GM18909 (cell line): ENCODE data around the gene HIPK4.
"Not testable (repeated sequence)": the region's sequence is repeated elsewhere in the genome, so short reads cannot be mapped to it uniquely, and the experiment has no call there.

Experiments
- ATAC-seq: cut with Tn5 transposase; IDR thresholded peaks from one replicate; pipeline ENCODE4 v1.9.1; 2021; ENCODE audit warnings: mild to moderate bottlenecking; ENCODE audit not compliant: unreplicated experiment, poor library complexity

Gene HIPK4

GRCh38 chr19:40394816-40395210, 4.8 kb upstream of the HIPK4 start:
- no peak for ATAC-seq

GRCh38 chr19:40393894-40394815, 4.2 kb upstream of the HIPK4 start:
- no peak for ATAC-seq

GRCh38 chr19:40392894-40393517, 3.0 kb upstream of the HIPK4 start:
- no peak for ATAC-seq

GRCh38 chr19:40392123-40392522, 2.1 kb upstream of the HIPK4 start:
- no peak for ATAC-seq

DNA sequence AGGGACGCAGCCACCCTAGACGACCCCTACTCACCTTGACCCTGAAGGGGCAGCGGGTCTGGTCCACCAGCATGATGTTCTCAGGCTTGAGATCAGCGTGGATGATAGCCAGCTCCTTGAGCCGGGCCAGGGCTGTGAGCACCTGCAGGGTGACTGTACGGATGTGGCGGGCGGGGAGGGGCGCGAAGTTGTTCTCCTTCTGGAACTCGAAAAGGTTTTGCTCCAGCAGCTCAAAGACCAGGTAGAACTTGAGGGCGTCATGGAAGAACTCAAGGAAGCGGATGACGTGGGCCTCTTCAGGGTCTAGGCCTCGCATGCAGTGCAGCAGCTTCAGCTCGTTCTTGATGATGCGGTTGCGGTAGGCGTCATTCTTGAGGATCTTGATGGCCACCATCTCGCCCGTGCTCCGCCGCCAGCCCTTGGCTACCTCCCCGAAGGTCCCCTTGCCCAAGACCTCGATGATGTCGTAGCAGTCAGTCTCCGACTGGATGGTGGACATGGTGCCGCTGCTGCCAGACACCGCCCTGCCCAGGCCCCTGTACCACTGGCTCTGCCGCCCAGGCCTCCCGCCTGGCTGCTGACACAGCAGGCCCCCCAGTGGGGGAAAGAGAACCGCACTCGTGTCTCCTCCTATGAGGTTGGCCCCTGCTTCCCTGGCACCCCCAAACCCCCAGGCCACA, 437 bp downstream of the HIPK4 start:
- ATAC-seq: no peak

GRCh38 chr19:40388481-40388880, 1.5 kb downstream of the HIPK4 start:
- ATAC-seq: no peak

DNA sequence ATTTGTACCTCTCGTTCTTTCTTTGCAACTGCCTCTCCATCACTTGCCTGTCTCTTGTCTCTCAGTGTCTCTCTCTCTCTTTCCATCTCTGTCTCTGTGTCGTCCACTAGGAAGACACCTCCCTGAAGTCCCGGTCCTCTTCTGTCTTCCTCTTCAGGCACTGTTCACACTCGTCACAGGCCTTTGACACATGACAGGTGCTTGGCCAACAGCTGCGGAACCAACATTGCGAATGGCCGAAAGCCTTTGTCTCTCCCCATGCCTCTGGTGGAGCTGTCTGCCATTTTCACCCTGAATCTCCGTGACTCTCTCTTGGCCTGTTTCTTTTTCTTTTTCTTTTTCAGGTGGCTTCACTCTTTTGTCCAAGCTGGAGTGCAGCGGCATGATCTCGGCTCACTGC, 2.8 kb downstream of the HIPK4 start:
- ATAC-seq: no peak

DNA sequence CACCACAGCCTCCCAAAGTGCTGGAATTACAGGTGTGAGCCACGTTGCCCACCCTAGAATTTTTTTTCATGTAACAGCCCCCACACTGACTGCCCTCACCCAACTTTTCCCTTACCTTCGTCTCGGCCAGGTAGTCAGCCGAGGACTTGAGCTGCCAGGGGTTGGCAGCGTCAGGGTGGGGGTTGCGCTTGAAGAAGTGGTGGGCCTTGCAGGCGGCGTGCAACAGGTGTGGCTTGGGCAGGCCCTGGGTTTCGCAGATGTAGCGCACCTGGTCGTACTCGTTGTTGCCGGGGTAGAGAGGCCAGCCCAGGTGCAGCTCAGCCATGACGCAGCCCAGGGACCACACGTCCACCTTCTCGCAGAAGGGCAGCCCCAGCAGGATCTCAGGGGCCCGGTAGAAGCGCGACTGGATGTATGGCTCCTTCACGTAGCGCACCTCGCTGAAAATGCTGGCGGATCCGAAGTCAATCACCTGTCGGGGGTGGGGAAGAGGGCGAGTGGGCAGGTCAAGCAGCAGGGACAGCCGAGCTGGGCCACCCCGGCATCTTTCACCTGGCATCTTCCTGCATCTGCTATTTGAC, 6.2 kb downstream of the HIPK4 start:
- ATAC-seq: no peak

- ATAC-seq: no peak
These were observed 8.7 kb downstream of the HIPK4 start for GRCh38 chr19:40381321-40381720.

DNA sequence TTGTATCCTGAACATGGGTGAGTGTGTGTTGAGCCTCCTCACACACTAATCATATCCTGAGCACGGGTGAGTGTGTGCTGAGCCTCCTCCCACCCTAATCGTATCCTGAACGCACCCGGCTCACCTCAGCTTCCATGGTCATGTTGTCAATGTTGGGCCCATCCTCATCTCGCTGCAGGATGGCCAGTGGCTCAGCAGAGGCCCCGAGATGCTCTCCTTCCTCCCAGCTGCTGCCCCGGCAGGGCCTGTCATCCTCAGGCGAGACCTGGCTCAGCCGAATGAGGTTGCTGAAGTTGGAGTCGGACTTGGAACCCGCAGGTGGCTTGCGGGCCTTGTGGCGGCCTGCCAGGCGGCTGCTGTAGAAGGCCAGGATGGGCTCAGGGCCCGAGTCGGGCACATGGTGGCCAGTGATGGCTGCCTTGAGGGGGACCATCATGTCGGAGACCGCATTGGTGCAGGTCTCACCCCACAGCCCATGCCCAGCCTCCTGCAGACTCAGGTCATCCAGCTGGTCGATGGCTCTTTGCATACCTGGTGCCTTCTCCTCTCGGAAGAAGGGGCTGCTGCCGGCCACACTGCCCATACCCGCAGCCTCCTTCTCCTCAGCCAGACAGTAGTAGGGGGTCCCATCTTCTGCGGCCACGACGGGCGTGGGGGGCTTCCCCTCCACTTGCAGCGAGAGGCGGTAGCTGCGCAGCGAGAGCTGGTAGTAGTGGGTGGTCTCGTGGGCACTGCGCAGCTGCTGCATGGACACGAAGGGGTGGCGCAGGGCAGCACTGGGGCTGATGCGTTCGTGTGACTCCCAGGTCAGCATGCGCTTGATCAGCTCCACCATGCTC, 9.6 kb downstream of the HIPK4 start:
- no peak for ATAC-seq

DNA sequence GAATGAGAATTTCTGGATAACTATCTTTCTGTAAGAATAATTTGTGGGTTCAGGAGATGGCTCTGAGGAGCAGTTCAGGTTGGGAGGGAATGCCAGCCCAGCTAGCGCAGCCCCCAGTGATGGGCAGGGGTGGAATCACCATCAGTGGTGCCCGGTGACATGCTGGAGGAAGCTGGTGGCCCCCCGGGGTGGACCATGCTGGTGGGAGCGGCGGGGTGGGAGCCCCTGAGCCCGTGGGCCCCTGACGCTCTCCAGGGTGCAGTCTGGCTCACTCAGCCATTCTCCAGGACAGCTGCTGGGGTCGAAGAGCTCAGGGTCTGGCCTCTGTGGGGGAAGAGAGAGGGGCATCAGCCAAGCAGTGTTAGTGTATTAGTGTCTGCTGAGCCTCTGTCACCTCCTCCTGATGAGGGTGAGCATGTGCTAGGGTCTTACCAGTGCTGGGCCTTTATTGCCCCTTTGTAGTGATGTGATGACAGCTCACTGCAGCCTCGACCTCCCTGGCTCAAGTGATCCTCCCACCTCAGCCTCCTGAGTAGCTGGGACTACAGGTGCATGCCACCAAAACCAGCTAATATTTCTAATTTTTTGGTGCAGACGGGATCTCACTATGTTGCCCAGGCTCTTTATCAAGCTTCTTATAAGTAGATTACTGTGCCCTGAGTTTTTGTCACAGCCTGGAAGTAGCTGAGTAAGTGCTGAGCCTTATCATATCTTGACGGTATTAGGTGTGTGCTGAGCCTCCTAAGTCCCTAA, 10.4 kb downstream of the HIPK4 start:
- no peak for ATAC-seq

DNA sequence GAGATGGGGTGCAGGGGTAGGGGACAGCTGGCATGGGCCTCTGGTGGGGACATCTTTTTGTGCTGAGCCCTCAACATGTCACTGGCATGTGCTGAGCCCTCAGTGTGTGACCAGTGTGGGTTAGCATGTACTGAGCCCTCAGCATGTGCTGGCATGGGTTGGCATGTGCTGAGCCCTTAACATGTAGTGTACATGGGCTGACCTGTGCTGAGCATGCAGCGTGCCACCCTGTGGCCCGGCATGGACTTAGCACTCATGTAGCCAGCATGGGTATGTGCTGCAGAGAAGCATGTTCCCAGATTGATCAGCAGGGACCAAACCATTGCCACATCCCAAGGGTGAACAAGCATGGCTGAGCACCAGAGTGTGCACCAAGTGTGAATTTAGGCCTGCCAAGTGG, 11.5 kb downstream of the HIPK4 start:
- no peak for ATAC-seq

- ATAC-seq: no peak
These were observed 12.1 kb downstream of the HIPK4 start for GRCh38 chr19:40377876-40378385.

DNA sequence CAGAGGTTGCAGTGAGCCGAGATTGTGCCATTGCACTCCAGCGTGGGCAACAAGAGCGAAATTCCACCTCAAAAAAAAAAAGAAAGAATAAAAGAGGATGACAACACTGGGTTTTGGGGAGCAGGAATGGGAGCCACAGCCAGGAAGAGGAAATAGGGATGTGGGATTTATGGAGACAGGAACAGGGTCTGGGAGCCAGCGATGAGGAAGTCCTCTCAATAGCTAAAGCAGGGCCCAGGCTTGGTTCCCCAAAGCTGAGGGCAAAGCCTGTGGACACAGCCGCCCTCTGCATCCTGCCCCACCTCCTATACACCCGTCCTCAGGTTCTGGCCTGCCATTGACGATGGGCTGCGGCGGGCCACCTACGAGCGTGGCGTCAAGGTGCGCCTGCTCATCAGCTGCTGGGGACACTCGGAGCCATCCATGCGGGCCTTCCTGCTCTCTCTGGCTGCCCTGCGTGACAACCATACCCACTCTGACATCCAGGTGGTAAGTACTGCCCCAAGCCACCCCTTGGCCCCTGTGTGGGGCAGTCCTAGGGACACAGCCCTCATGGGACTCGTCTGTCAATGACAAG, 13.6 kb downstream of the HIPK4 start:
- no peak for ATAC-seq

DNA sequence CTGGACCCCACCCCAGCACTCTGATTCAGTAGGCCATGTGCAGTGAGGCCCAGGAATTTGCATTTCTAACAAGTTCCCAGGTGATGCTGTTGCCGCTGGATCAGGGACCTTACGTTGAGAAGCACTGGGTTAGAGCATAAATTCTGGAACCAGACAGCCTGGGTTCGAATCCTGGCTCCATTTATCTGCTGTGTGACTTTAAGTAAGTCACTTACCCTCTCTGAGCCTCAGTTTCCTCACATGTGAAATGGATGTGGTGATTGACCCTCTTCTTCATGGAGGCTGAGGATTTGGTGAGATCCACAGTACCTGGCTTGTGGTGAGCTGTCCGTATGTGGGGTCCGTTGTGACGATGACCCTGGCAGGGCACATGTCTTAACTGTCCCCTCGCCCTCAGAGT, 15.9 kb downstream of the HIPK4 start:
- ATAC-seq: no peak

- ATAC-seq: no peak
These were observed 18.2 kb downstream of the HIPK4 start for GRCh38 chr19:40371802-40372122.

GRCh38 chr19:40370997-40371801, 18.8 kb downstream of the HIPK4 start:
- no peak for ATAC-seq

DNA sequence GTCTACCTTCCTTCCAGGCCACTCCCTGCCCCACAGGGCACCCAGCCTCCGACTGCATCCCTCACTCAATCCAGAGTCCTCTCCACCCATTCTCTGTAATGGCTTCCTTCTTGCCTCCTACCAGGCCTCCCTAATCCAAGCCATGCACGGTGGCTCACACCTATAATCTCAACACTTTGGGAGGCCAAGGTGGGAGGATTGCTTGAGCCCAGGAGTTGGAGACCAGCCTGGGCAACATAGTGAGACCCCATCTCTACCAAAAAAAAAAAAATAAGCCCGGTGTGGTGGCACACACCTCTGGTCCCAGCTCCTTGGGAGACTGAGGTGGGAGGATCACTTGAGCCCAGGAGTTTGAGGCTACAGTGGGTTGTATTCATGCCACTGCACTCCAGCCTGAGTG, 19.7 kb downstream of the HIPK4 start:
- ATAC-seq: not testable (repeated sequence)
